ENCODE data around the gene FAM25G. TPM values are rescaled to one million over a fixed set of nuclear protein-coding genes. Genes with fewer than 3 reads are reported as not detected.
"Not testable (repeated sequence)": the region's sequence is repeated elsewhere in the genome, so short reads cannot be mapped to it uniquely, and the experiment has no call there.

The FAM25G gene
- total RNA-seq (ENCODE audit: low replicate concordance): not detected in 2 replicates

- not testable (repeated sequence) for H2AFZ ChIP-seq (replicated peaks); H4K20me1 ChIP-seq (ENCODE audit: low read depth); H3K79me2 ChIP-seq (ENCODE audit: low read depth); H3K36me3 ChIP-seq; H3K27me3 ChIP-seq; H3K9me3 ChIP-seq (ENCODE audit: low read depth); H3K27ac ChIP-seq; H3K9me3 Mint-ChIP-seq; H3K36me3 Mint-ChIP-seq; H3K9ac ChIP-seq; H3K4me1 ChIP-seq; H3K4me3 Mint-ChIP-seq; H3F3A ChIP-seq (ENCODE audit: low read depth); H3K4me2 ChIP-seq; H3K4me1 Mint-ChIP-seq; DNase-seq (ENCODE audit: low spot score); H3K27me3 Mint-ChIP-seq (ENCODE audit: insufficient read depth, low read depth); H3K27ac Mint-ChIP-seq; H3K4me3 ChIP-seq
Observed at GRCh38 chr10:47491600-47491999, at the start of gene FAM25G. TSS of gene FAM25G (minus strand) at chr10:47491700. CDS start at chr10:47491674, 26 bp downstream.

- not testable (repeated sequence) for H3K36me3 ChIP-seq; H3K9ac ChIP-seq; H3K36me3 Mint-ChIP-seq; H3K4me1 Mint-ChIP-seq; H3K9me3 Mint-ChIP-seq; H3K4me3 Mint-ChIP-seq; H3K27ac Mint-ChIP-seq; H3K4me1 ChIP-seq; H3K27me3 ChIP-seq; H3K27ac ChIP-seq; H4K20me1 ChIP-seq (ENCODE audit: low read depth); H3K4me2 ChIP-seq; H3K9me3 ChIP-seq (ENCODE audit: low read depth); H3K4me3 ChIP-seq; H3F3A ChIP-seq (ENCODE audit: low read depth); H2AFZ ChIP-seq (replicated peaks); DNase-seq (ENCODE audit: low spot score); H3K27me3 Mint-ChIP-seq (ENCODE audit: insufficient read depth, low read depth); H3K79me2 ChIP-seq (ENCODE audit: low read depth)
Observed at GRCh38 chr10:47536430-47536829, 44.9 kb upstream of the FAM25G start.

- not testable (repeated sequence) for H3K27me3 Mint-ChIP-seq (ENCODE audit: insufficient read depth, low read depth); DNase-seq (ENCODE audit: low spot score); H4K20me1 ChIP-seq (ENCODE audit: low read depth); H3F3A ChIP-seq (ENCODE audit: low read depth); H3K9me3 ChIP-seq (ENCODE audit: low read depth); H3K79me2 ChIP-seq (ENCODE audit: low read depth); H3K36me3 ChIP-seq; H2AFZ ChIP-seq (replicated peaks); H3K4me1 Mint-ChIP-seq; H3K9ac ChIP-seq; H3K4me1 ChIP-seq; H3K36me3 Mint-ChIP-seq; H3K27ac ChIP-seq; H3K4me2 ChIP-seq; H3K27ac Mint-ChIP-seq; H3K27me3 ChIP-seq; H3K9me3 Mint-ChIP-seq; H3K4me3 Mint-ChIP-seq; H3K4me3 ChIP-seq
Observed at GRCh38 chr10:47523475-47523874, 32.0 kb upstream of the FAM25G start, which contains the start of gene AGAP9. TSS of gene AGAP9 (minus strand) at chr10:47523638. CDS start at chr10:47523526, 112 bp downstream.

GRCh38 chr10:47502313-47502712 lies 10.8 kb upstream of the FAM25G start:
- H3K27ac ChIP-seq; H3K36me3 Mint-ChIP-seq; H3K27me3 ChIP-seq; DNase-seq (ENCODE audit: low spot score); H3K79me2 ChIP-seq (ENCODE audit: low read depth); H3K4me3 Mint-ChIP-seq; H3K4me1 Mint-ChIP-seq; H3F3A ChIP-seq (ENCODE audit: low read depth); H4K20me1 ChIP-seq (ENCODE audit: low read depth); H3K4me2 ChIP-seq; H3K4me1 ChIP-seq; H3K9ac ChIP-seq; H3K9me3 Mint-ChIP-seq; H3K36me3 ChIP-seq; H3K27me3 Mint-ChIP-seq (ENCODE audit: insufficient read depth, low read depth); H3K4me3 ChIP-seq; H3K27ac Mint-ChIP-seq; H2AFZ ChIP-seq (replicated peaks); H3K9me3 ChIP-seq (ENCODE audit: low read depth): not testable (repeated sequence)

- H3K4me1 ChIP-seq; H3K9me3 Mint-ChIP-seq; H3K27ac Mint-ChIP-seq; DNase-seq (ENCODE audit: low spot score); H3K27me3 ChIP-seq; H3K27ac ChIP-seq; H3K9ac ChIP-seq; H3K36me3 ChIP-seq; H3K9me3 ChIP-seq (ENCODE audit: low read depth); H3K4me3 ChIP-seq; H3F3A ChIP-seq (ENCODE audit: low read depth); H2AFZ ChIP-seq (replicated peaks); H3K36me3 Mint-ChIP-seq; H3K27me3 Mint-ChIP-seq (ENCODE audit: insufficient read depth, low read depth); H3K4me3 Mint-ChIP-seq; H3K79me2 ChIP-seq (ENCODE audit: low read depth); H4K20me1 ChIP-seq (ENCODE audit: low read depth); H3K4me2 ChIP-seq; H3K4me1 Mint-ChIP-seq: not testable (repeated sequence)
Observed at GRCh38 chr10:47494226-47494625, 2.7 kb upstream of the FAM25G start.

- not testable (repeated sequence) for H4K20me1 ChIP-seq (ENCODE audit: low read depth); H3K27ac Mint-ChIP-seq; H3K4me1 Mint-ChIP-seq; H3K79me2 ChIP-seq (ENCODE audit: low read depth); H3K9me3 Mint-ChIP-seq; H3K27me3 ChIP-seq; H3K36me3 Mint-ChIP-seq; H3K27me3 Mint-ChIP-seq (ENCODE audit: insufficient read depth, low read depth); H3K9ac ChIP-seq; H3K27ac ChIP-seq; H3K4me2 ChIP-seq; H2AFZ ChIP-seq (replicated peaks); H3K4me1 ChIP-seq; DNase-seq (ENCODE audit: low spot score); H3F3A ChIP-seq (ENCODE audit: low read depth); H3K36me3 ChIP-seq; H3K4me3 Mint-ChIP-seq; H3K4me3 ChIP-seq; H3K9me3 ChIP-seq (ENCODE audit: low read depth)
Observed at GRCh38 chr10:47489630-47490029, 1.9 kb downstream of the FAM25G start.

GRCh38 chr10:47485943-47486342 lies 5.6 kb downstream of the FAM25G start:
- not testable (repeated sequence) for H3K36me3 ChIP-seq; H3K36me3 Mint-ChIP-seq; H3K27me3 Mint-ChIP-seq (ENCODE audit: insufficient read depth, low read depth); H3K4me2 ChIP-seq; H2AFZ ChIP-seq (replicated peaks); H3K27ac ChIP-seq; H3K9me3 ChIP-seq (ENCODE audit: low read depth); H3K27me3 ChIP-seq; H3K27ac Mint-ChIP-seq; H3K4me3 ChIP-seq; H3K9me3 Mint-ChIP-seq; H3F3A ChIP-seq (ENCODE audit: low read depth); H3K4me1 ChIP-seq; H3K9ac ChIP-seq; H3K79me2 ChIP-seq (ENCODE audit: low read depth); H4K20me1 ChIP-seq (ENCODE audit: low read depth); DNase-seq (ENCODE audit: low spot score); H3K4me1 Mint-ChIP-seq; H3K4me3 Mint-ChIP-seq

- not testable (repeated sequence) for H4K20me1 ChIP-seq (ENCODE audit: low read depth); H3K27me3 Mint-ChIP-seq (ENCODE audit: insufficient read depth, low read depth); H3K27ac ChIP-seq; H3K36me3 ChIP-seq; H3K4me3 ChIP-seq; H3K4me1 Mint-ChIP-seq; H3K9me3 ChIP-seq (ENCODE audit: low read depth); DNase-seq (ENCODE audit: low spot score); H3K36me3 Mint-ChIP-seq; H3K79me2 ChIP-seq (ENCODE audit: low read depth); H2AFZ ChIP-seq (replicated peaks); H3F3A ChIP-seq (ENCODE audit: low read depth); H3K9me3 Mint-ChIP-seq; H3K9ac ChIP-seq; H3K27ac Mint-ChIP-seq; H3K4me2 ChIP-seq; H3K4me3 Mint-ChIP-seq; H3K27me3 ChIP-seq; H3K4me1 ChIP-seq
Observed at GRCh38 chr10:47484786-47485185, 6.7 kb downstream of the FAM25G start.

All from neural progenitor cell (in vitro differentiated cells).